GM21576 (cell line): Measurements from ENCODE around the gene CDK10.
"Not testable (repeated sequence)": the region's sequence is repeated elsewhere in the genome, so short reads cannot be mapped to it uniquely, and the experiment has no call there.

Source experiments
- ATAC-seq: cut with Tn5 transposase; IDR thresholded peaks from one replicate; pipeline ENCODE4 v1.9.1; 2021; ENCODE audit warnings: mild to moderate bottlenecking, moderate library complexity; ENCODE audit not compliant: unreplicated experiment

CDK10 gene

GRCh38 chr16:89667633-89668032 is 18.9 kb upstream of the CDK10 start:
- ATAC-seq, result no peak

- ATAC-seq, result no peak
These were observed 17.7 kb upstream of the CDK10 start for GRCh38 chr16:89668790-89669158.

GRCh38 chr16:89669755-89670154 is 16.7 kb upstream of the CDK10 start:
- no peak for ATAC-seq

DNA sequence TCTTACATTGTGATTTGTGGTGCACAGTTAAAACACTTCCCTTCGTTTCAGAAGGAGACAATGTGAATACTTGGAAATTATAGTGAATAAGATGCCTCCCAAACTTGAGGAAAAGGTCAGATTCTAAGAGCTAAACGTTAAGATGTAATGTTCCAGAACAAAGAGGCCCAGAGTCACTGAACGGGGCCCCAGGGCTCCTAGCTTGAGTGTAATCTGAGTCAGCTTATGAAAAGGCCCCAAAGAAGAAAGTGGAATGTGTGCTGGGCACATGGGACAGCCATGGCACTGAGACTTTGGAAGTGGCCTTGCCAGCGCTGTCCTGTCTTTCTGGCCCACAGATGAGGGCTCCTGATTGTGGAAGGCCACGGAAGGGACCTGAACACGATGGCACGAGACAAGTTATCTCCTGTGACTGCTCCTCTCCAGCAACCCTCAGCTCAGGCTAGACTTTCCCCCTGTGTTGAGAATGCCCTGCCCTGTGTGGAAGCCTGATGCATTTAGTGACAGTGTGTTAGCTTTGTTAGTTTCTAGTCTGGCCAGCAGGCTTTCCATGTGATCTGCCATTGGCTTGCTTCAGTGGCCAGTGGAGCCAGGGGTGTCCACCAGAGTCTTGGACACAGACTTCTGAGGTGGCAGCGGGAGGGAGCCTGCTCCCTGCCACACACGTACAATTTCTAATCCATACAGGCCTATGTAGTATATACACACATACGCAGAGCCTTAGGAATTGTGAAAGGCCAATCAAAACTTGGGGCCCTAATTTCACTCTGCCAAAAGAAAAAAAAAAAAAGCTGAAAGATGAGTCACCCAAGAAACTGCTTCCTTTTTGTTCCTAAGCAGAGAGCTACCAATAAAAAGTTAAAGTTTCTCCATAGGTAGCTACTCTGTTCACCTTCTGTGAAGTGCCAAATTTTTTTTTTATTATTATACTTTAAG is 15.7 kb upstream of the CDK10 start:
- no peak for ATAC-seq

GRCh38 chr16:89671565-89671964 is 14.9 kb upstream of the CDK10 start:
- not testable (repeated sequence) for ATAC-seq

- no peak for ATAC-seq
These were observed 14.1 kb upstream of the CDK10 start for GRCh38 chr16:89672177-89672941.

GRCh38 chr16:89678258-89678657 is 8.2 kb upstream of the CDK10 start:
- ATAC-seq, result no peak

- ATAC-seq, result no peak
These were observed 573 bp upstream of the CDK10 start for GRCh38 chr16:89685916-89686315.

DNA sequence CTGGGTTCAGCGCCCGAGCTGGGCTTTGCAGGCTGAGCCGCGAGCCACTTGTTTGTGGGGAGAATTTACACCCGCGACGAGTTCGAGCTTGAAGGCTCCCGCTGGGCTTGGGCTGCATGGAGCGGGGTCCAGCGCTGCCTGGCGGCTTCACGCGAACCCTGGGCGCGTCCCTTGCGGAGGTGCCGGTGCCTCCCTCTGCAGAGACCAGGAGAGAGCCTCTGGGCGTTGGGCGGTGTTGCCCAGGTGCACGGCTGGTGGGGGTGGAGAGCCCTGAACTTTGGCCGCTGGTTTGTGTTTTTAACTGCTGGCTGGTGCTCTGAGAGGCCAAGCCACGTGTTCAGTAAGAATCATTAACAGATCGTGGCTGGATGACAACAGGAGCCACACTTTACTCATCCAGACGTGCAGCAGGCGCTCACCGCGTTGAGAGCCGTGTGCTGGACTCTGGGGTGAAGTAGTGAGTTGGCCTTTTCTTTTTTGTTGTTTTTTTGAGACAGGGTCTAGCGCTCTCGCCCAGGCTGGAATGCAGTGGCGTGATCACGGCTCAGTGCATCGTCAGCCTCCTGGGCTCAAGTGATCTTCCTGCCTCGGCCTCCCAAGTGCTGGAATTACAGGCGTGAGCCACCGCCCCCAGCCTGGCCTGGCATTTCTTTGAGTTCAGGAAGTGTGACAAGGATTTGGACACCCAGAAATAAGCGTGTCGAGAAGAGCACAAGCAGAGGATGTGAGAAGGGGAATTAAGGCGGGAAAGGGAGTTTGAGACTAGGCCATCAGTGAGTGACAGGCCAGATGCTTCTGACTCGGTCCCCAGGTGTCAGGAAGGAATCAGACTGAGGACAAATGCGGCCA is 827 bp downstream of the CDK10 start:
- ATAC-seq, result peak; percentile 37

- no peak for ATAC-seq
These were observed 1.9 kb downstream of the CDK10 start for GRCh38 chr16:89688395-89688794.

DNA sequence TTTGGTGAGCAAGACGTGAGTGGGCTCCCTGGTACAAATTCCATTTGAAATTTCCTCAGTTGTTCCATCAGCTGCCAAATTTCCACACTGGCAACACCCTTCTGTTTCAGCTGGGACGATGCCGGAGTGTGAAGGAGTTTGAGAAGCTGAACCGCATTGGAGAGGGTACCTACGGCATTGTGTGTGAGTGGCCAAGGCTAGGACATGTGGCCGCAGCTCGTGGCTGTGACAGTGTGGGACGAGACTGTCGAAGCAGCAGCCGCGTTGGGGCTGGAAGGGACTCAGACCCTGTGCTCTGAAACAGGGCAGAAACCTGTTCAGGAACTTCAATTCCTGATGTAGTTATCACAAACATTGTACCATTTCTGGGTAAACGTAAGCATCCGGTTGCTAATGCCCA is 2.7 kb downstream of the CDK10 start:
- no peak for ATAC-seq

DNA sequence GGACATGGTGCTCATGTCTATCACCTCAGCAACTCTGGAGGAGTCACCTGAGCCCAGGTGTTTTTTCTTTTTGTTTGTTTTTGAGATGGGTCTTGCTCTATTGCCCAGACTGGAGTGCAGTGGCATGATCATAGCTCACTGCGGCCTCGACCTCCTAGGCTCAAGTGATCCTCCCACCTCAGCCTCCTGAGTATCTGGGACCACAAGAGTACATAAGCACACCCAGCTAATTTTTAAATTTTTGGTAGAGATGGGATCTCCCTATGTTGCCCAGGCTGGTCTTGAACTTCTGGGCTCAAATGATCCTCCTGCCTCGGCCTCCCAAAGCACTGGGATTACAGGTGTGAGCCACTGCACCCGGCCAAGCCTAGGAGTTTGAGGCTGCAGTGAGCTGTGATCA is 3.1 kb downstream of the CDK10 start:
- not testable (repeated sequence) for ATAC-seq

DNA sequence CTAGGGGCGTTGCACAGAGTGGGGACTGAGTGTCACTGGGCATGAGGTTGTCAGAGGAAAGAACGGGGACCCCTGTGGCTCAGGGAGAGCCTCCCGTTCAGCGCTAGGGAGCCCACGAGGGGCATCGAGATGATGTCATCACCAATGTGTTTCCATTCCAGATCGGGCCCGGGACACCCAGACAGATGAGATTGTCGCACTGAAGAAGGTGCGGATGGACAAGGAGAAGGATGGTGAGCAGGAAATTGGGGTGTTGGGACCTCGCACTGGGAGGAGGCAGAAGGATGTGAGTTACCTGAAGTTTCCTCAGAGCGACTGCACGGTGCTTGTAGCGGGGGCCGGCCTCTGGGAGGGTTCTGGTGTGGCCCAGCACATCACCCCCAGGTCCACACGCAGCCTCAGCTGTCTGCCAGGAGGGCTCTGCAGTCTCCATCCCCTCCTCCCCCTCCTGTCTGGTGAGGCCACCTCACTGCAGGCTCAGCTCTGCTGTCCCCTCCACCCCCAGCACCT is 4.0 kb downstream of the CDK10 start:
- no peak for ATAC-seq

GRCh38 chr16:89691231-89691985 is 4.9 kb downstream of the CDK10 start:
- no peak for ATAC-seq

DNA sequence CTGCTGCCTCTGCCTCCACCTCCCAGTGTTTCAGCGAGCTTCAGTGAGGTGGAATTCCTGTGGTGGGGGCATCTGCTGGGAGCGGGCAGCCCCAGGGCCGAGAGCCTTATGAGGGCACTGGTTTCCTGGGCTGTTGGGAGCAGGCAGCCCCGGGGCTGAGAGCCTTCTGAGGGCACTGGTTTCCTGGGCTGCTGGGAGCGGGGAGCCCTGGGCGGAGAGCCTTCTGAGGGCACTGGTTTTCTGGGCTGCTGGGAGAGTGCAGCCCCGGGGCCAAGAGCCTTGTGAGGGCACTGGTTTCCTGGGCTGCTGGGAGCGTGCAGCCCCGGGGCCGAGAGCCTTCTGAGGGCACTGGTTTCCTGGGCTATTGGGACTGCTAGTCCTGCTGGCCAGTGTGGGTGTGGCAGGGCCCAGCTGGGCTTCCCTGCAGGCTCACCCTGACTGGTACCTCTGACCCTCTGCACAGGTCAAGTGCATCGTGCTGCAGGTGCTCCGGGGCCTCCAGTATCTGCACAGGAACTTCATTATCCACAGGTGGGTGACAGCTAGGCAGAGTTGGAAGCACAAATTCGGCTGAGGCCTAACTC is 5.6 kb downstream of the CDK10 start:
- ATAC-seq, result no peak

GRCh38 chr16:89693289-89693731 is 6.8 kb downstream of the CDK10 start:
- no peak for ATAC-seq

- no peak for ATAC-seq
These were observed 7.7 kb downstream of the CDK10 start for GRCh38 chr16:89693931-89694783.

GRCh38 chr16:89694784-89695085 is 8.2 kb downstream of the CDK10 start:
- not testable (repeated sequence) for ATAC-seq
